K562 (cell line): ENCODE results near the gene DNA2. TPM values are rescaled to one million over a fixed set of nuclear protein-coding genes. Genes with fewer than 3 reads are reported as not detected.

Source experiments
- ATAC-seq: fragments of 200-7000 bp; cut with Tn5 transposase; 3 replicates; pipeline ENCODE4 v1.9.1; 2020; ENCODE audit warnings: moderate library complexity
- BruUV-seq: library from RNA; stranded (reverse); fragments of 400-500 nt; replicated peaks from 2 replicates; lab custom pipeline; 2021; lab: Mats Ljungman, UMichigan
- CTCF ChIA-PET: fragments of 300-600 bp; formaldehyde crosslinking; extraction: SDS; loops from one replicate; lab custom pipeline; 2021; ENCODE audit warnings: low intra/inter-chr PET ratio; lab: Yijun Ruan, JAX
- POLR2A ChIA-PET: fragments of 300-600, 350-650 bp; sonication (Branson Sonifier 250); formaldehyde crosslinking; extraction: SDS; loops from one replicate; lab custom pipeline; 2021; ENCODE audit warnings: antibody characterized with exemption, inconsistent platforms; lab: Yijun Ruan, JAX
- DNase-seq, 4 experiments: peaks; one replicate each; pipeline versions ENCODE4 v3.0.0 to v3.0.0-alpha.2; 2011 to 2018; ENCODE audit warnings: low spot score in 3 of 4, mixed read lengths in 3 of 4; ENCODE audit errors: extremely low read depth in 1 of 4
- FAIRE-seq: peaks from 2 replicates; lab custom pipeline; 2011; peaks lifted over from hg19 to GRCh38; lab: Jason Lieb, UNC
- H2AFZ ChIP-seq: 2 replicates; pipeline ENCODE4 v1.6.0; 2011; ENCODE audit warnings: low read depth, low read length, control low read depth, inconsistent platforms
- H3K27ac ChIP-seq: fragments of 200-600 bp; 3 replicates; pipeline ENCODE4 v1.8.0; 2011; ENCODE audit warnings: low read depth, mild to moderate bottlenecking, control low read depth, inconsistent platforms, low read length, moderate library complexity, mixed read lengths; ENCODE audit errors: extremely low read depth
- H3K27me3 ChIP-seq, 2 experiments: fragments of 300-600 bp in 1 of 2; 2 replicates in 1 of 2; 3 replicates in 1 of 2; pipeline versions ENCODE4 v1.6.0 to v1.8.0; 2011; ENCODE audit warnings: inconsistent platforms in 2 of 2, low read length in 2 of 2, mild to moderate bottlenecking in 1 of 2, mixed read lengths in 1 of 2, moderate library complexity in 1 of 2; ENCODE audit not compliant: control insufficient read depth in 2 of 2, insufficient read depth in 2 of 2
- H3K36me3 ChIP-seq: fragments of 300-600 bp; 3 replicates; pipeline ENCODE4 v1.8.0; 2011; ENCODE audit warnings: mild to moderate bottlenecking, low read length, inconsistent platforms; ENCODE audit not compliant: control insufficient read depth, insufficient read depth
- H3K4me1 ChIP-seq, 2 experiments: fragments of 200-600 bp in 1 of 2; replicated peaks in 1 of 2; 2 replicates in 1 of 2; 3 replicates in 1 of 2; pipeline versions ENCODE4 v1.5.1 to v1.8.0; 2011; ENCODE audit warnings: inconsistent platforms in 2 of 2, low read length in 2 of 2, mild to moderate bottlenecking in 1 of 2, mixed read lengths in 1 of 2, moderate library complexity in 1 of 2; ENCODE audit not compliant: control insufficient read depth in 2 of 2, insufficient read depth in 2 of 2
- H3K4me2 ChIP-seq: 2 replicates; pipeline ENCODE4 v1.6.1; 2011; ENCODE audit warnings: low read length, control low read depth, inconsistent platforms, mixed read lengths; ENCODE audit not compliant: insufficient read depth
- H3K4me3 ChIP-seq: fragments of 200-600 bp; sonication (generic), shearing (Covaris generic); 2 replicates; pipeline ENCODE4 v1.5.1; 2016; ENCODE audit warnings: control low read depth, inconsistent platforms
- H3K79me2 ChIP-seq: fragments of 200-600 bp; 3 replicates; pipeline ENCODE4 v1.8.0; 2011; ENCODE audit warnings: low read length, inconsistent platforms; ENCODE audit not compliant: control insufficient read depth, insufficient read depth
- H3K9ac ChIP-seq, 2 experiments: 2 replicates each; pipeline versions ENCODE4 v1.6.0 to v1.6.1; 2011; ENCODE audit warnings: low read depth in 2 of 2, low read length in 2 of 2, control low read depth in 1 of 2, inconsistent platforms in 1 of 2, mild to moderate bottlenecking in 1 of 2, mixed read lengths in 1 of 2; ENCODE audit not compliant: insufficient read depth in 1 of 2
- H3K9me1 ChIP-seq: one replicate; pipeline ENCODE4 v1.6.0; 2011; ENCODE audit warnings: inconsistent platforms, mild to moderate bottlenecking, low read length, moderate library complexity; ENCODE audit not compliant: control insufficient read depth, insufficient read depth
- H3K9me3 ChIP-seq: replicated peaks from 2 replicates; pipeline ENCODE4 v1.5.1; 2011; ENCODE audit warnings: low read depth, low read length, inconsistent platforms; ENCODE audit not compliant: control insufficient read depth, insufficient read depth
- H4K20me1 ChIP-seq: replicated peaks from 2 replicates; pipeline ENCODE4 v1.6.1; 2011; ENCODE audit warnings: low read length, inconsistent platforms, mixed read lengths; ENCODE audit not compliant: control insufficient read depth, insufficient read depth
- BDP1 ChIP-seq: IDR thresholded peaks from 3 replicates; pipeline ENCODE4 v1.6.1; 2011; ENCODE audit not compliant: insufficient read length, insufficient read depth
- CBFA2T3 ChIP-seq: fragments of 450-650 bp; IDR thresholded peaks from 2 replicates; pipeline ENCODE4 v1.6.1; 2017
- E2F3 ChIP-seq: fragments of 250-450 bp; sonication (Bioruptor Pico); IDR thresholded peaks from 2 replicates; pipeline ENCODE4 v1.4.0; 2020; ENCODE audit warnings: mild to moderate bottlenecking
- HDAC2 ChIP-seq: fragments of 450-650 bp; IDR thresholded peaks from 2 replicates; pipeline ENCODE4 v1.6.1; 2016; ENCODE audit warnings: mild to moderate bottlenecking
- HMG20B ChIP-seq: fragments of 250-450 bp; sonication (Bioruptor Pico); IDR thresholded peaks from 2 replicates; pipeline ENCODE4 v1.5.0; 2021; ENCODE audit warnings: mild to moderate bottlenecking
- HNRNPLL ChIP-seq: fragments of 200-400 bp; formaldehyde crosslinking; IDR thresholded peaks from 2 replicates; pipeline ENCODE4 v1.6.1; 2017; ENCODE audit warnings: low read length, low read depth, mild to moderate bottlenecking; ENCODE audit not compliant: poor library complexity, severe bottlenecking
- KDM1A ChIP-seq, 2 experiments: fragments of 450-650 bp; IDR thresholded peaks; 2 replicates each; pipeline ENCODE4 v1.6.1; 2016; ENCODE audit warnings: mild to moderate bottlenecking in 2 of 2
- KLF10 ChIP-seq: fragments of 250-450 bp; sonication (Bioruptor Pico); IDR thresholded peaks from 2 replicates; pipeline ENCODE4 v1.6.1; 2021; ENCODE audit warnings: matching md5 sums
- KLF13 ChIP-seq: fragments of 450-650 bp; IDR thresholded peaks from 2 replicates; pipeline ENCODE4 v1.6.1; 2016; ENCODE audit warnings: missing genetic modification characterization, low read depth, mild to moderate bottlenecking, missing compliant biosample characterization, moderate library complexity, borderline replicate concordance
- KLF6 ChIP-seq: fragments of 250-450 bp; sonication (Bioruptor Pico); IDR thresholded peaks from 2 replicates; pipeline ENCODE4 v1.4.0; 2020; ENCODE audit warnings: mild to moderate bottlenecking, moderate library complexity, borderline replicate concordance
- NCOA4 ChIP-seq: fragments of 450-650 bp; IDR thresholded peaks from 2 replicates; pipeline ENCODE4 v1.6.1; 2018; ENCODE audit warnings: mild to moderate bottlenecking; ENCODE audit not compliant: partially characterized antibody
- ZBTB33 ChIP-seq: sonication (generic); formaldehyde crosslinking; IDR thresholded peaks from 2 replicates; pipeline ENCODE4 v1.8.1; 2023; ENCODE audit warnings: mild to moderate bottlenecking, missing genetic modification reagents
- ZNF134 ChIP-seq: fragments of 250-450 bp; sonication (Bioruptor Pico); conservative IDR thresholded peaks from 2 replicates; pipeline ENCODE4 v1.4.0; 2020
- ZNF407 ChIP-seq: fragments of 450-650 bp; IDR thresholded peaks from 2 replicates; pipeline ENCODE4 v1.6.1; 2016; ENCODE audit warnings: low read depth
- ZNF785 ChIP-seq: fragments of 250-450 bp; sonication (Bioruptor Pico); IDR thresholded peaks from 2 replicates; pipeline ENCODE4 v1.4.0; 2020; ENCODE audit warnings: mild to moderate bottlenecking
- WGBS: fragments of 100-300 bp; shearing (Covaris generic); methylation state at CpG from one replicate; pipeline ENCODE4 v1.1.6; 2016; ENCODE audit warnings: low coverage, mixed read lengths; ENCODE audit not compliant: insufficient coverage; ENCODE audit errors: missing lambda C conversion rate; 5-methylcytosine and 5-hydroxymethylcytosine counted together
- in situ Hi-C: fragments of 300-500 bp; cut with MboI; formaldehyde crosslinking; loops from 4 replicates; pipeline ENCODE4 v1.15.0; 2018; ENCODE audit warnings: inconsistent platforms, mixed read lengths
- intact Hi-C: fragments of 100-400 bp; cut with micrococcal nuclease; formaldehyde crosslinking; loops from 2 replicates; pipeline ENCODE4 v1.14.2; 2022
- polyA plus RNA-seq, 8 experiments: library from polyadenylated mRNA; depleted of rRNA in 4 of 8; stranded (reverse) in 5 of 8; unstranded in 3 of 8; fragments of >200 nt; fragmentation: Nextera tagmentation in 2 of 8; fragmentation: Illumina TruSeq in 1 of 8; extraction: Ambion mirVana in 2 of 8; extraction: Trizol in 1 of 8; gene quantifications; 2 replicates each; pipeline versions ENCODE4 v1.2.1 to v1.2.3, GENCODE V29; 2011 to 2014; ENCODE audit warnings: inconsistent platforms in 1 of 8, missing spikeins in 1 of 8
- total RNA-seq, 7 experiments: library from RNA; depleted of rRNA in 6 of 7; stranded (reverse); fragments of >200 nt in 6 of 7; fragmentation: Illumina TruSeq in 2 of 7; extraction: Trizol in 2 of 7; gene quantifications; 2 replicates each; pipeline versions ENCODE4 v1.2.1 to v1.2.3, GENCODE V29; 2011 to 2021; ENCODE audit warnings: low replicate concordance in 1 of 7

DNA2 gene
- total and polyA plus RNA-seq, 9 of the 15 experiments (the other 6 are each of a cell fraction or from before 2014, with no cell fraction given) = 24.6 to 51.4 (median 40.8) TPM

- Histone ChIP-seq H3K9ac (no peak overlapping the region), H3K4me3 (no peak overlapping the region), H3K36me3 (peaks cover 90% of the 10 kb centered on the region), H4K20me1 (no peaks in the 10 kb centered on the region), H3K9me1 (no peaks in the 10 kb centered on the region), H3K4me2 (no peak overlapping the region), H3K79me2 (peaks cover 6% of the 10 kb centered on the region; the same call in 1 of the 3 replicates), H3K9me3 (no peaks in the 10 kb centered on the region), H3K27ac (no peak overlapping the region), H3K4me1 (no peaks in the 10 kb centered on the region), H3K27me3 (no peaks in the 10 kb centered on the region), H2AFZ (no peak overlapping the region)
- 46% methylated on average over 2 of the region's 2 CpGs for WGBS
- ChIA-PET POLR2A (interaction anchor here (0.6 to 2.0 kb wide), 3 partner anchors 9 to 325 kb away, joined by 3 to 8 read pairs (median 3); partner anchors contain the start of gene DNA2), CTCF (no interaction called here)
- DNase-seq (no peak), FAIRE-seq (no peak), ATAC-seq (peak; percentile 29; the same call in 2 of the 3 replicates)
- no TSS peak for BruUV-seq
- in situ Hi-C loops (no loop called here), intact Hi-C loops (no loop called here)
- TF ChIP-seq HDAC2 = 0 out of 2 replicates have a peak, but pooled peaks have one; percentile 47
- no peak for TF ChIP-seq ZBTB33 (CRISPR knock-in tag)
- TF ChIP-seq ZNF785 = no peak
- no peak for TF ChIP-seq E2F3 (CRISPR knock-in tag)
- TF ChIP-seq BDP1 = no peak
- TF ChIP-seq ZNF407 = no peak
- no peak for TF ChIP-seq KLF6
- no peak for TF ChIP-seq HMG20B (CRISPR knock-in tag)
- peak; percentile 92 to 95 for TF ChIP-seq KDM1A (IDR thresholded peaks at IDR 0.05)
- peak; percentile 81 for TF ChIP-seq CBFA2T3
- TF ChIP-seq NCOA4 = no peak
- no peak for TF ChIP-seq HNRNPLL
- no peak for TF ChIP-seq KLF10 (CRISPR knock-in tag)
- TF ChIP-seq KLF13 (tag) = no peak
- TF ChIP-seq ZNF134 (CRISPR knock-in tag) = no peak
Measured at GRCh38 chr10:68462536-68462935, 9.2 kb downstream of the DNA2 start.
